Esophagus (tissue), 2 donors: Measurements from ENCODE around the gene MAP3K4. TPM values are rescaled to one million over a fixed set of nuclear protein-coding genes. Genes with fewer than 3 reads are reported as not detected.

Experiments used
- H3K27ac ChIP-seq, 2 donors: one replicate each; pipeline ENCODE4 v1.5.1; 2013; ENCODE audit warnings: low read depth in 2 of 2, mild to moderate bottlenecking in 2 of 2, inconsistent platforms in 1 of 2, low read length in 1 of 2, moderate library complexity in 1 of 2
- H3K27me3 ChIP-seq, 2 donors: one replicate each; pipeline ENCODE4 v1.6.1; 2013; ENCODE audit warnings: low read length in 2 of 2, control low read depth in 1 of 2, mild to moderate bottlenecking in 1 of 2; ENCODE audit not compliant: insufficient read depth in 2 of 2, control insufficient read depth in 1 of 2
- H3K36me3 ChIP-seq, 2 donors: one replicate each; pipeline ENCODE4 v1.6.1; 2013; ENCODE audit warnings: low read length in 1 of 2; ENCODE audit not compliant: control insufficient read depth in 2 of 2, insufficient read depth in 2 of 2
- H3K4me1 ChIP-seq, 2 donors: one replicate each; pipeline ENCODE4 v1.6.1; 2013; ENCODE audit warnings: low read length in 1 of 2; ENCODE audit not compliant: control insufficient read depth in 2 of 2, insufficient read depth in 2 of 2
- H3K4me3 ChIP-seq, 2 donors: one replicate each; pipeline ENCODE4 v1.5.1; 2013; ENCODE audit warnings: low read length in 2 of 2, mild to moderate bottlenecking in 2 of 2, low read depth in 1 of 2, moderate library complexity in 1 of 2
- H3K9me3 ChIP-seq, 2 donors: one replicate each; pipeline ENCODE4 v1.6.1; 2013; ENCODE audit warnings: mild to moderate bottlenecking in 2 of 2, low read depth in 1 of 2, low read length in 1 of 2, moderate library complexity in 1 of 2; ENCODE audit not compliant: control insufficient read depth in 2 of 2, insufficient read depth in 1 of 2
- WGBS, 2 donors: extraction: QIAGEN DNeasy Blood & Tissue Kit; methylation state at CpG; one replicate each; pipeline ENCODE4 v1.1.7; 2013; 5-methylcytosine and 5-hydroxymethylcytosine counted together
- polyA plus RNA-seq, 2 donors: library from polyadenylated mRNA; stranded (reverse); fragments of 200-250 nt; gene quantifications; one replicate each; pipeline ENCODE4 v1.2.3, GENCODE V29; 2013
- donor health status: healthy with polysubstance abuse.
- donor health status: Bipolar disorder and iron deficiency.

MAP3K4 gene
- polyA plus RNA-seq, 2 donors, result 15.9 to 17.3 TPM

- Histone ChIP-seq H3K4me1 (no peaks in the 10 kb centered on the region), H3K9me3 (no peaks in the 10 kb centered on the region), H3K36me3 (peaks cover 2% of the 10 kb centered on the region in 2 donors), H3K27ac (no peak overlapping the region), H3K4me3 (no peak overlapping the region), H3K27me3 (no peaks in the 10 kb centered on the region)
- WGBS, 2 donors, result 76 to 78% methylated on average over 7 of the region's 7 CpGs
Measured at GRCh38 chr6:161048641-161049040, 57.1 kb downstream of the MAP3K4 start.

- peaks cover 2% of the 10 kb centered on the region in 2 donors for H3K36me3 ChIP-seq
- H3K27me3 ChIP-seq, result no peaks in the 10 kb centered on the region
- H3K27ac ChIP-seq, result no peak overlapping the region
- H3K9me3 ChIP-seq, result no peaks in the 10 kb centered on the region
- H3K4me3 ChIP-seq, result no peak overlapping the region
- WGBS, 2 donors, result 82 to 89% methylated on average over 7 of the region's 7 CpGs
- no peaks in the 10 kb centered on the region for H3K4me1 ChIP-seq
Measured at GRCh38 chr6:161050134-161050765, 58.7 kb downstream of the MAP3K4 start.

DNA sequence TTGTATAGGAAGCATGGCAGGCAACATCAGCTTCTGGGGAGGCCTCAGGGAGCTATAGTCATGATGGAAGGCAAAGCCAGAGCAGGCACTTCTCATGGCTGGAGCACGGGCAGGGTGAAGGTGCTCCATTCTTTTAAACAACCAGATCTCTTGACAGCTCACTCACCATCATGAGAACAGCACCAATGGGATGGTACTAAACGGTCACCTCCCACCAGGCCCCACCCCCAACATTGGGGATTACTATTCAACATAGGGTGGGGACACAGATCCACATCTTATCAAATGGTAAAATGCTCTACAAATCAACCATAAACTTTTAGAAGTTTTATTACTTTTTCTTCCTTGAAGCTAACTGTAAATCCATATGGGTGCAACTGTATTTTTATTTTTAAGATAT is 61.5 kb downstream of the MAP3K4 start:
- Histone ChIP-seq H3K4me3 (no peak overlapping the region), H3K27ac (no peak overlapping the region), H3K27me3 (no peaks in the 10 kb centered on the region), H3K36me3 (peaks cover 2 to 4% of the 10 kb centered on the region in 2 donors), H3K9me3 (no peaks in the 10 kb centered on the region), H3K4me1 (peaks cover 0 to 3% of the 10 kb centered on the region in 2 donors)
- WGBS, 2 donors, result 89 to 100% methylated on average over 2 of the region's 2 CpGs

DNA sequence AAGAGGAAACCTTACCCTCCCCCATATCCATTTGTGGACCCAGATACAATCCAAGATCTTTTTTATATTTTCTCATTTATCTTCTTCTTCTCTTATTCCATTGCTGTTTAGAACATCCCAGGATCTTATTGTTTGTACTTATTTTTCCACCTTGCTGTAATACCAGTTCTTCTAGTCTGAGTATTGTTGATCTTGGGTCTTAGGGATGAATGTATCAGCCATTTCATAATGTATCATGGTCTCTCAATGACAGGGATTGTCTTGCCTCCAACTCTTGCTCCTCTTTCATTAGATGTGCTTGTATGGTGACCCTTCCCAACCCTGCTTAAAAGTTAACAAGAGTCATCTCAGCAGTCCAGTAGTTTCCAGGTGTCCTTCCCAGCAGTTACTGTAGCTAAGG is 63.3 kb downstream of the MAP3K4 start:
- H3K4me3 ChIP-seq, result no peak overlapping the region
- H3K9me3 ChIP-seq, result no peaks in the 10 kb centered on the region
- H3K27me3 ChIP-seq, result no peaks in the 10 kb centered on the region
- H3K36me3 ChIP-seq, result peaks cover 0 to 2% of the 10 kb centered on the region in 2 donors
- peaks cover 0 to 3% of the 10 kb centered on the region in 2 donors for H3K4me1 ChIP-seq
- no peak overlapping the region for H3K27ac ChIP-seq

- Histone ChIP-seq H3K9me3 (no peaks in the 10 kb centered on the region), H3K4me1 (peaks cover 0 to 3% of the 10 kb centered on the region in 2 donors), H3K36me3 (peaks cover 0 to 2% of the 10 kb centered on the region in 2 donors), H3K27me3 (no peaks in the 10 kb centered on the region), H3K4me3 (no peak overlapping the region), H3K27ac (no peak overlapping the region)
- 89% methylated on average over 4 of the region's 4 CpGs for WGBS, 2 donors
Measured at GRCh38 chr6:161056451-161056850, 64.9 kb downstream of the MAP3K4 start.

GRCh38 chr6:161057103-161058091 is 65.8 kb downstream of the MAP3K4 start:
- Histone ChIP-seq H3K27me3 (no peaks in the 10 kb centered on the region), H3K36me3 (peaks cover 0 to 2% of the 10 kb centered on the region in 2 donors), H3K4me3 (no peak overlapping the region), H3K4me1 (peaks cover 0 to 3% of the 10 kb centered on the region in 2 donors), H3K27ac (peak overlapping the region; percentile 27 to 71), H3K9me3 (no peaks in the 10 kb centered on the region)
- 60 to 63% methylated on average over 11 of the region's 11 CpGs for WGBS, 2 donors

GRCh38 chr6:161058741-161059140 is 67.2 kb downstream of the MAP3K4 start:
- no peaks in the 10 kb centered on the region for H3K9me3 ChIP-seq
- 94 to 98% methylated on average over 1 of the region's 1 CpG for WGBS, 2 donors
- no peak overlapping the region for H3K4me3 ChIP-seq
- H3K27ac ChIP-seq, result no peak overlapping the region
- peaks cover 0 to 3% of the 10 kb centered on the region in 2 donors for H3K4me1 ChIP-seq
- H3K36me3 ChIP-seq, result peaks cover 0 to 2% of the 10 kb centered on the region in 2 donors
- H3K27me3 ChIP-seq, result no peaks in the 10 kb centered on the region

GRCh38 chr6:161061576-161061975 is 70.0 kb downstream of the MAP3K4 start:
- WGBS, 2 donors, result 96% methylated on average over 3 of the region's 3 CpGs
- H3K27ac ChIP-seq, result no peak overlapping the region
- no peaks in the 10 kb centered on the region for H3K27me3 ChIP-seq

GRCh38 chr6:161064915-161065314 is 73.3 kb downstream of the MAP3K4 start:
- Histone ChIP-seq H3K27ac (no peak overlapping the region), H3K9me3 (no peaks in the 10 kb centered on the region), H3K36me3 (no peaks in the 10 kb centered on the region), H3K27me3 (no peaks in the 10 kb centered on the region), H3K4me1 (no peaks in the 10 kb centered on the region), H3K4me3 (no peak overlapping the region)
- WGBS, 2 donors, result 96 to 97% methylated on average over 1 of the region's 1 CpG

More at GRCh38 chr6:161061576-161061975, 70.0 kb downstream of the MAP3K4 start:
- Histone ChIP-seq H3K36me3 (peaks cover 0 to 2% of the 10 kb centered on the region in 2 donors), H3K4me3 (no peak overlapping the region), H3K9me3 (no peaks in the 10 kb centered on the region), H3K4me1 (peaks cover 0 to 3% of the 10 kb centered on the region in 2 donors)
